HG03066 (cell line): ENCODE data around the gene OPCML.

ENCODE experiments used
- ATAC-seq: cut with Tn5 transposase; IDR thresholded peaks from one replicate; pipeline ENCODE4 v1.9.1; 2021; ENCODE audit warnings: low read depth; ENCODE audit not compliant: unreplicated experiment

Gene OPCML

DNA sequence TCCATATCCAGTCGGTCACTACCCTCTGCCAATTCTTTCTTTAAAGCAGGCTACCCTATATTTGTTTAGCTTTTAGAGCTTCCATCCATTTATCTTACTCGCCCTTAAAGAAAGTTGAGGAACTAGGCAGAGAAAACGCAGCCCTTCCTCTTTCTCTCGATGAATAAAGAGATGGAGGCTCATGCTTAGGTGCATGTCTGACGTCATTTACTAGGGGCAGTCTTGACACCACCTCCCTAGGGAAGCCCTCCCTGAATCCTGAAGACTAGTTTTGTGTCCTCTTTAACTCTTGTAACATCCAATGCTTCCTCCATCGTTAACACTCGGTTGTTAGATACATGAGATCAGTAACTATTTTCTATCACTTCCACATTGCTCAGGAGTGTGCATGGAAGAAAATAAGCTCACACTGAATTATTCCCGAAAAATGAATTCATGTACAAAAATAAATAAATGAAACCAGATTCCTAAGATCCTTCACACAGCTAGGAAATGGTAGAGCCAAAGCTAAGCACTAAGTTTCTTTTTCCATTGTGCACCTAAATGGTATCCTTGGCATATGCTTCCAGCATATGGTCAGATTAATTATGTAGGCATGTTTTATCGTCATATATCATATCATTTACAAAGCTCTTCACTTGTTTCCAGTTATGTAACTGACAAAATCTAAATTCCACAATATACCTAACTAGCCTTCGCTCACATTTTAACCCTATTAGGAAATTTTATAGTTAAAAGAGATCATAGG, 291.2 kb downstream of the OPCML start:
- no peak for ATAC-seq

DNA sequence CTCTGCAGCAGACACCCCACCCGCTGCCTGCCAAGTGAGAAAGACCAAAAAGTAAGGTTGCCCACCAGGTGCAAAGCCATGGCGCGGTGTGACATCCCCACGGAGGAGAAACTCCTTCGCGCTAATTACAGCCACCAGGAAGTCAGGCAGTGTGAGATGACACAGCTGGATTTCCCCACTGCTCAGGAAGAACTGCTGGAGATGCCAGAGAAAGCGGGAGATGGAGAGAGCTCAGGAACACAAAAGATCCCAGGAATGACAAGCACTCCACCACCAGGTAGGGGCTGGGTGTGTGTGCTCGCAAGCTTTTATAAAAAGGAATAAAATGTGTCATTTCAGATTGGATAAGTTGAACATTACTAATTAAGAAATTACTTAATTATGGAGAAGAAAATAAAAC, 292.7 kb downstream of the OPCML start:
- ATAC-seq = no peak

DNA sequence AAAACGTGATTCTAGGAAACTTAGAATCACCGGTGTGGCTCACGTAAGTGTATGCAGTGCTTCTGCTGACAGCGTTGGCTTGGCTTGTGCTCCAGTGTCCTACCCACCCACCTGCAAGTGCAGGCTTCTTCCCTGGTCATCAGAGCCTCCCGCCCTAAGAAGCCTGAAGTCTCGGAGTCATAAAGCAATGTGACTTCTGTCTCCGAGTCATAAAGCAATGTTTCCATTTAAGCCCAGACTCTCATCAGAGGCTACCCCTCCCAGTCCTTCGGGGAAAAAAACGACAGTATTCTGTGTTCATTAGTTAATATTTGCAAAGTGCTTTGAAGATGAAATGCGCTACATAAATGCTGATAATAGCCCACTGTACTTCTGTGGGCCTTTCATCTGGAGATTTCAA, 293.8 kb downstream of the OPCML start:
- no peak for ATAC-seq

DNA sequence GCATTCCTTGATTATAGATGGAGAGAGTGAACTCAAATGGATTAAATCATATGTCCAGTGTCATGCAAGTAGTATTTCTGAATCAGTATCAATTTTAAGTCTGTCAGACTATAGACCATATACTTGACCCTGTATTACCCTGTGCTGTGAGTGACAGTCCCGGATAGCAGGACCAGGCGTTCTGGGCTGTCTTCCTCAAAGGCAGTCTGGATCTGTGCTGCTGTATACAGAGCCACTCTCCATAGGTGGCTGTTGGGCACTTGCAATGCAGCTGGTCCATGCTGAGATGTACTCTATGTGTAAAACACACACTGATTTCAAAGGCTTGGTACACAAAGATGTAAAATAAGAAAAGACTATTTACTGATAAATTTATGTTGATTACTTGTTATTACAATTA, 294.3 kb downstream of the OPCML start:
- no peak for ATAC-seq

DNA sequence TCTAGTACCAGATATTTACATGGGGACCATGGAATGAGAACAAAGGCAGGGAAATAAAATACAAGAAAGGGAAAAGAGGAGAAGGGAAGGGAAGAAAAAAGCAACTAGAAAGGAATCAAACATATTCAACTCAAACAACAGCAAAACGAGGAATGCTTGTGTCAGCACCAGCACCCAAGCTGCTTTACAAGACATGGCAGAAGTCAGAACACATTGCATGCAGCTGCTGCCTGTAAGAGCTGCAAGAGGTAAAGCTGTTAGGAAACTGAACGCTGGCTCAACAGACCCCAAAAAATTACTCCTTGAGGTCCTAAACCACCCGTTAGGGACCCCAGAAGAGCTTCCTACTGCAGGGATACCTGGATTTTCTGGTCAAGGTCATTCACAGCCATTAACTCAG, 296.9 kb downstream of the OPCML start:
- ATAC-seq = no peak

DNA sequence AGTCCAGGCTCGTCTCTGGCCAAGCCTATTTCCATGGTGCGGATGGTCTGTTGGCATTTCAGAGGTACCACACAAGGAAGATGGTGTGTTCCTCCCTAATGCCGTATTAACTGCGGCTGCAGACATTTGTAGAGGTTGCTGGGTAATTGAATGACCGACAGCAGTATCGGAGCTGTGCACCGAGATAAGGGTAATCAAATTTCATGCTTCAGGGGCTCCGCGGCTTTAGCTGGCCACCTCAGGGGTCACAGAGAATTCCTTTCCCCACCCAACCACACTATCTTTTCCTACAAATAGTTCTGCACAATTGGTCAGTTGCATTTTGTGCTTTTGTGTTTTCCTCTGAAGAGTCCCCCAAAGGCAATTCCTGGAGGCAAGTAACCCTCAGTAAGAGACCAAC, 297.4 kb downstream of the OPCML start:
- ATAC-seq = no peak

DNA sequence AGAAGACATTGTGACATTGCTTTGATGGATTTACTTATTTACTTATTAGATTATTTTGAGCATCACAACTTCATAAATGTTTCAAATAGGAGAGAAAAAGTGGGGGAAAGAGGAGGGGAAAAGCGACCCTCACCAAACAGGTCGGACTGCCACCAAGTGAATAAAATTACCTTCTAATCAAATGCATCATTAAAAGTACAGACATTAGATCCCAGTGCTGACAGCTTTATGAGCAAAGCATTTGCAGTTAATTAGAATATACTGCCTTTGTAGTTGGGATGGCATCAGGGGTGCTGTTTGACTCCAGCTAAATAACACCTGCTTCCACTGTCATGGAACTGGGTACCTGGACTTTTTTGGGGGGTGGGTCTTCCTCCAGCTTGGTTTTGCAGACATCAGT, 299.6 kb downstream of the OPCML start:
- ATAC-seq = no peak

DNA sequence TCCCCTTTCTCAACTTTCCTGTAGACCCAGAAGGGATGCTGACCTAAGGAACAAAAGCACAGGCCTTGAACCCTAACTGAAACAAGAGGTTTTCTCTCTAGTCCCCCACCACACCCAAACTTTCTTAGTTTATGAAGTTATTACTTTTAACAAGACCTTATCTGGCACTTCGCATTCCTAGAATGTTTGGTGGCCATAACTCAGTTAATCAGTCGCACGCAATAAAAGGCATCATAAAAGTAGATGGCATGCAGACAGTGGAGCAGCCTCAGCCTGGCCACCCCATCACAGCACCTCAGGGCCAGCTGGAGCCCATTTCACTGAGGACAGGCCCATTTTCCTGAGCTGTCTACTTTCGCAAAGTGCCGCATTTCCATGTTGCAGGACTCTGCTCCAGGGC, 301.9 kb downstream of the OPCML start:
- no peak for ATAC-seq

DNA sequence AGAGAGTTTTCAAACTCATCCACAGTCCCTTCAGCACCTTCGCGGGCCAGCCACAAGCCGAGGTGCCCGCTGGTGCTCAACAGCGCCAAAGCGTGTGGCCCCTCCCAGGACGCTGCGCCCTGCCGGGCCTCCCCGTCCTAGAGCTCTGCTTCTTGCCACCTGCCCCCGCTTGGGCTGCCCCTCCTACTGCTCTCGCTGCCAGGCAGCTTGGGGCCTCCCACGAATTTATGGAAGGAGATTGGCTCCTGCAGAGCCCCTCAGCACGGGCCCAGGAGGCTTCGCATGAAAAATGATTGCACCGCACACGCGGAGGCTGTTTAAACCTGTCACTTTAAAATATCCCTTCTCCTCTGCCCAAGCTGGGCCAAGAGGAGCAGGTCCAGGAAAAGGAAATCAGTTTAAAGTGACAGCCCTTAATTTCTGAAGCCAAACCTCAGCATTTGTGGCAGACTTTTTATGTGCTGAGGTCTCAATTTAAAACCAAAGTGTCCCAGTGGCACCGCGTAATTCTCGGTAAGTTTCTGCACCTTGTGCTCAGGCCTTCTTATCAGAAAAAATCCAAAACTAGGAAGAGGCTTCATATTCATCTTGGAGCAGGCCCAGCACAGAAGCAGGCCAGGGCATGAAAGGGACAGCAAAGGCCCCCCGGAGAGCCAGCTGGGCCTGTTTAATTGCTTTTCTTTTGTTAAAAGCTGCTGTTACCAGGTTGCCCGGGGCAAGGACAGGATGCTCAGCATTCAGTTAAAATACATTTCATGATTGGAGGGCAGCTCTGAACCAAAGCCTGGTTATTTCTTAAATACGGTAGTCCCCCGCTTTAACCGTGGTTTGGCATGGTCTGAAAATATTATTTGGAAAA, 303.6 kb downstream of the OPCML start:
- ATAC-seq = no peak

DNA sequence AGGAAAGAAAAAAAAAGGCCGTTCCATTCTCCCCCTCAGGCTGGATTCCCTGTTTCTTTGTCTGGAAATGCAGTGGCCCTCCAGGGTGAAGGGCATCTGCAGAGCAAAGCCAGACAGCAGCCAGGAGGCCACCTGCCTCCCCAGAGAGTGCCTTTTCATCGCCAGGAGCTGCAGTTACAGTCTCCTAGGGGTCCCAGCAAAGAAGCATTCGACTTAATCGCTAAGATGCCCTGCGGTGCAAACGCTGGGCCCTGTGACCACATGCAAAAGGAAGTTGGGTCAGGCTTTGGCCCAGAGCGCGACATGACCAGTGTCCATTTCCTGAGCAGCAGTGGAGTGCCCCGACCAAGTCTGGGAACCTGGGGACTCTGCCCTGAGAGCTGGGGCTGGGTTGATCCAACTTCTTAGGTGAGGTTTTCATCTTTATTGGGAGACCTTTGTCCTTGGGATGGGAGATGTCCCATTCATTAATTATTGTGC, 304.6 kb downstream of the OPCML start:
- no peak for ATAC-seq

DNA sequence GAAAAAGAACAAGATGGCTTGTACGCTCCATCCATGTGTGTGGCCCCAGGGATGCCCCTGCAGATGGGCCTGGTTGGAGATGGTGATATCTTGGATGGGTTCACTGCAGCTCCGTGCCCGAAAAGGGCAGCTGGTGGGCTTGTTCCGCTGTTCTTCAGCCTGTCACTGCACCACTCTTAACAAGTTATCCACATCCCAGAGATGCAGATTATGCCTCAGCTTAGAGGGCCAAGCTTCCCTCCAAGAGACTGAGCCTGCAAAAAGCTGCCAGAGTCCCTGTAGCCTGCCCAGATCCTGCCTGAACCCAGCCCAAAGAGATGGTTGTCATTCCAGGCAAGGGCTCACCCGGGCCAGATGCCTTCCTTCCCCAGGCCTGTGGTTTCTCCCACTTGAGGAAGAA, 308.0 kb downstream of the OPCML start:
- ATAC-seq = no peak

DNA sequence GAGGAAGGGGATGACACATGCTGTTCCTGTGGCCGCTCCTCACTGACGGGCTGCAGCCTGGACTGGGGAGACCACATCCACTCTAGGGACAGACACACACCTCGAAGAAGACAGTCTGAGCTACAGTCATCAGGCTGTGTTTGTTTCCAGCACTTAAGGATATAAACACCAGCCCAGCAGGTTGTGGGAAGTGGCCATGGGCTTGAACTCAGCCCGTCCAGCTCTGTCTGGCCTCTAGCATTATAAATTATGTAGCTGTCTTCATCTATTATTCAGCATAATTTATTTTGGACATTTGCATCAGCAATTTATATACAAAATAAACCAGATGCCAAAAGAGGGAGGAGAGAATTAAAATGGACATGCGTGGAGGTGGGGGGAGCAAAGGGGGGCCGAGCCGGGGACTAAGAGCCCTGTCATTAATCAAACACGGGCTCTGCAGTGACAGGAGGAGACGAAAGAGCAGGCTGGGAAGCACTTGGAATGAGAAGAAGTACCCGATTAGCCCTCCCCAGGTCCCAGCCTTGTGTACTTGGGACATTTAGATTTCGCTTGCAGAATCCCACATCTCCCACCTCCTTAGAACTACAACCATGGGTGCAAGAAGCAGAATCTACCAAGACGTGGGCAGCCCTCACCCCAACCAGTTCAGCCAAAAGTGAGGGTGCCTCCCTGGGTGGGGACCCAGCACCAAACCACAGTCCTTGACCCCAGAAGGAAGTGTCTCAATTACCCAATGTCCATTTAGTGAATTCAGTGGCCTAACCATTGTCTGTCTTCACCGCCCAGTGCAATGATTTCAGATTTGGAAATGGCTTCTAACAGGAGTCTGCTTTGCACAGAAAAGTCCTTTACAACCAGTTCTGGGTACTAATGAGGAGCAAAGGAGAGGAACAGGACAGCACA, 309.6 kb downstream of the OPCML start:
- no peak for ATAC-seq

DNA sequence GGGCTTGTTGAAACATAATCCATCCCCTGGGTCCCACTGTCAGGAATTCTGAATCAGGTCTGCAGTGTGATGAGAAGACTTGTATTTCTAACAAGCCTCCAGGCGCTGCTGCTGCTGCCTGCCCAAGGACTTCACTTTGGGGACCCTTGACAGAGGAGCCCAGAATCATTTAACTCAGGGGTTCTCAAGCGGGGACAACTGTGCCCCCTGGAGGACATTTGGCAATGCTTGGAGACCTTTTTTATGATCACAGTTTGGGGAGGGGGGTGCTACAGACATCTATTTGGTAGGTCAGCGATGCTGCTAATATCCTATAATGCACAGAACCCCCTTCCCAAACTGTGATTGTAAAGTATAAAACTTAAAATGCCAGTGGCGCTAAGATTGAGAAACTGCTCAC, 312.8 kb downstream of the OPCML start:
- ATAC-seq = no peak

DNA sequence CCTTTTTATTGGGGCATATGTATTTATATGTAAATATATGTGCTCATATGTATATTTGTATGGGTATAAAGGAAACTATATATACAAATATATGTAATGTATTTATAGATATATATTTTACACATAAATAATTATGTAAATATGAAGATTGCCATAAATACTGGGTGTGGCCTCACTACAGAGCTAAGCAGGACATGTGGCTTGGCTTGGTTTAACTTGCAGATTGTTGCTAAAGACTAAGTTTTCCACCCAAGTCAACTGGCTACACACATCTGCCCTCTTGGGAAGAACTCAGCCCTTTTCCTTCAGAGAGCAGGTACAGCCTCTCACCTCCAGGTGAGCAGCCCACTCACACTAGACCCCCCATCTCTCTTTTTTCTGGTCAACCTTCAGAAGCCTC, 315.5 kb downstream of the OPCML start:
- ATAC-seq = no peak

DNA sequence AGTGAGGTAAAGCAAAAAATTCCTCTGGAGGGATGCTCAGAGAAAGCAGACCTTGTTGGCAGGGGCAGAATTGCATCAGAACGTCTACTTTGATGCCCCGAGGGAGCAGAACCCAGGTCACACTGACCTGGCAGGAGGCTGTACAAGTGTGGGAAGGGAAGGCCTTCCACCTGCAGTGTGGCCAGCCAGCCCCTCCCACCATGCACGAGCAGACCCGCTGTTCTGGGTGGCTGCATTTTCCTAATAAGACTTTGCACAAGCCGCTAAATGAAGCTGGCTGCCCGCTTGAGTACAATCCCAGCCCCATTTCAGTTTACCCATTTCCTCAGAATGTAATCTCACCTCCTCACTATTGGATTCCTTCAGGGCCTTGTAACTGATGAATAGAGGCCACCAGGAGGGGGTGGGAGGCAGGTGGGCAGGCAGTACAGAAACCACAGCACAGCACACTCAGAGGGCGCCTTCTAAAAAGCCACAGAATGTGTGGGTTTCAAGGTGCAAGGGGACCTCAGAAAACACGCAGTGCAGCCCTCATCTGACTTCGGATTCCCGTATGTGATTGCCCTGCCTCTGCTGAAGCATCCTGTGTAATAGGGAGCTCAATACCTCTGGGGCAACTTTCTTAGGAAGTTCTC, 316.6 kb downstream of the OPCML start:
- no peak for ATAC-seq

DNA sequence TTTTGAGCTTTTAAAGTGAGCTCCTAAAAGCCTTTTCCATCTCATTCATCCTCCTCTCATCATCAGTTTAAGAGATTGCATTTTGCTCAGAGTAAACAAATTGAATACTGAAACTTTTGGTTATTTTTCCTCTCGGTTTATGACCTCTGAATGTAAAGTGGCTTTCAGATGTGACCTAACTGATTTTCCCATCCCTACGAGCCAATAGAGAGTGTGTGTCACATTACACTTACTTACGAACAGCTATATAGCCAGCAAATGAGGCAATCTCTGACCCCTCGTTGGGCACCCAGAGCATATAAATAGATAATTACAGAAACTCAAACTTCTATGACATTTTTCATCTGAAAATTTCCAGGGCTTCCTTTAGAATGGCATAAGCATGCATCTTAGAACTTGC, 317.7 kb downstream of the OPCML start:
- ATAC-seq = no peak

DNA sequence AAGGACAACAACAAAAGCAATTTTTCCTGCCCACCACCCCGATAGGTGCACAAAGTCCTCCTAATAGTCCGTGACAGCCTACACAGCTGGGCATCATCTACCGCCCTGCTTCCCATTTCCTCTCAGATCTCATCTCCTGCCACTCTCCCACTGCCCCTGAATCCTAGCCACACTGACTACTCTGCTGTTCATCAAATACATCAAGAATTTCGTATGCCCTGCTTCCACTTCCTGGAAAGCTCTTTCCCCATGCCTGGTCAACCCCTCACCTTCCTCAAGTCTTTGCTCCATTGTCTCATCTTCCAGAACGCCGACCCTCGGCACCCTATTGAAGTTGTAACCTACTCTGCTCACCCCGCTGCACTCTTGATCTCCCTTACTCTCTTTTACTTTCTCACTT, 320.1 kb downstream of the OPCML start:
- no peak for ATAC-seq

DNA sequence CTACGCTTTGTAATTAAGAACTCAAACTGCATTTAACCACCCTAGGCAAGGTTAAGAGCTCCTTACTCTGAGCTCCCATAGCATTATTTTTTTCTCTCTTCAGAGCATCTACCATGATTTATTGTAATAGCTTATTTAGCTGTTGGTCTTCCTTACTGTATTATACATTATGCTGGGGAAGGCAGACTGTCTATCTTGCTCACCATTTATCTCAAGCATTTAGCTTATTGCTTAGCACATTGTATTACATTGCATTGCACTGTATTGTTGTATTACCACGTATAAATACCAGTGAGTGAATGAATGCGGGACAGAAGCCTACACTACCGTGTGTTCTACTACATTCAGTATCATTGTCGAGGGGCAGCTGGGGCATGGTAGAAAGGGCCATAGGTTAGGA, 324.3 kb downstream of the OPCML start:
- no peak for ATAC-seq

DNA sequence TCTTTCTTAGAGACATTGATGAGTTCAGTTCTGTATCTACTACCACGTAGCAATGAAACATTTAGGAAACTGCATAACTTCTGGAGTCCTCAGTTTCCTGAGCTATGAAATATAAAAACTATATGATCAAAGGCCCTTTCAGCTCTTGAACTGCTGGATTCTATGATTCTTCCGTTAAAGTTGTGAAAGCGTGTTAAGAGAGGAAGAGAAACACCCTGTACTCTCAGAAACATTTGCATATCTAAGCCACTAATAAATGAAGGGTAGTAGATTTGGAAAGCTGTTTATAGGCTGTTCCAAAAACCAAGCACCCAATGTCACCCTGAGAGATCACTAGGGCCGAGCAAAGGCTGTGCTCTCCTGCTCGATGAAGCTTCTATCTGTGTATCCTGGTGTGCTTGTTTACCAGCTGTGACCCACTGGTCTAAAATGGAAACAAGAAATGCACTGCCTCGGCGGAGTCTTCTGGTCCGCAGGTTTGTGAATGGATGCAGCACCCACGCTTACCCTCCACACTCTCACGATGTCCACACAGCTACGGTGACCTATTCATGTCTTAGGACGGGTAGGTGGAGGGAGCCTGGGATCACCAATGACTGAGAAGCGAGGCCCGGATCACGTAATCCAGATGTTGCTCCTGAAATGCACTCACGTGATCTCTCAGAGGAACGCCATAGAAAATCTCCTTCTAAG, 325.8 kb downstream of the OPCML start:
- no peak for ATAC-seq

DNA sequence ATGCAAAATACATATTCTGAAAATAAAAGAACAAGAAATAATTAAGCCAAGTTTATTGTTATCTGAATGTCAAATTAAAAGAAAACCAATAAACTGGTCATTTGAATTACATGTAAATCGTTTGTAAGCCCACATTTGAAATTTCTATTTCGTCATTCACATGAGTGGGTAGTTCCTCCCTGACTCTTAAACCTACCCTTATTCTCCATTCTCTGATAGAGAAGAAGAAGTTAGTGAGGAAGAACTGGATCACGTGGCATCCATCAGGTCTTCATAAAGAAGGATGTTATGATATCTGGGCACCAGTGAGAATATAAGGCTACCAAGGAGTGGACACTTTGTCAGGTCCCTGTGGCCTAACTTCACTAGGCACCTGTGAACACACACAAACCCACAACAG, 328.1 kb downstream of the OPCML start:
- no peak for ATAC-seq
